ENCODE results near the gene ENO4.

ENO4 gene

DNA sequence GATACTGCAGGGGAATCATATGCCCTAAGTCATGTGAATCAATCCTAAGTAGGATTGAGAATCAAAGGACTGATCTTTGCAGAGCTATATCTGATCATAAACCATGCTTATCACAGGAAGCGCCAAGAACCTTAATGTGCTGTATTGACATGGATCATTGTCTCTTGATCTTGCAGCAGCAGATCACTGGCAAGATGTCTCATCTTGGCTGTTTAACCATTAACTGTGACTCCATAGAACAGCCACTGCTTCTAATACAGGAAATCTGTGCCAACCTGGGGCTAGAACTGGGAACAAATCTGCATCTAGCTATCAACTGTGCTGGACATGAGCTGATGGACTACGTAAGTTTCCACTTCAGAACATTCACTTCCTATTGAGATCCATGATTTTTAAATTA is 21.6 kb downstream of the ENO4 start:
- FAIRE-seq: no peak

- no peak for FAIRE-seq
Measured at GRCh38 chr10:116873134-116873533, 23.8 kb downstream of the ENO4 start.

DNA sequence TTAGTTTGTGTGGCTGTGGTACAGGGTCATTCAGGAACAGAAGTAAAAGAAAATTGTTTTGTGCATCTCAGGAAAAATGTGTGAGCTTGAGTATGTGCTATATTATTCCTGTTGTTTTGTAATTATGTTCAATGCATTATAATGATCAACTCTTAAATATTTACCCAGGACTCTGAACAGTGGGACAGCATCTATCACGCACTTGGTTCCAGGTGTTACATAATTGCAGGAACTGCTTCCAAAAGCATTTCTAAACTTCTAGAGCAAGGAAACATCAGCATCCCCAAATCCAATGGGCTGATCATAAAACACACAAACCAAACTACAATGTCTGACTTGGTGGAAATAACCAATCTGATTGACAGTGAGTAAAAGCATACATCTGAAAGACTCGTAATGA is 26.6 kb downstream of the ENO4 start:
- FAIRE-seq: no peak

GRCh38 chr10:116877391-116877790 is 28.1 kb downstream of the ENO4 start:
- FAIRE-seq: no peak

GRCh38 chr10:116878123-116878522 is 28.8 kb downstream of the ENO4 start:
- no peak for FAIRE-seq

- FAIRE-seq: no peak
Measured at GRCh38 chr10:116879817-116880216, 30.5 kb downstream of the ENO4 start.

DNA sequence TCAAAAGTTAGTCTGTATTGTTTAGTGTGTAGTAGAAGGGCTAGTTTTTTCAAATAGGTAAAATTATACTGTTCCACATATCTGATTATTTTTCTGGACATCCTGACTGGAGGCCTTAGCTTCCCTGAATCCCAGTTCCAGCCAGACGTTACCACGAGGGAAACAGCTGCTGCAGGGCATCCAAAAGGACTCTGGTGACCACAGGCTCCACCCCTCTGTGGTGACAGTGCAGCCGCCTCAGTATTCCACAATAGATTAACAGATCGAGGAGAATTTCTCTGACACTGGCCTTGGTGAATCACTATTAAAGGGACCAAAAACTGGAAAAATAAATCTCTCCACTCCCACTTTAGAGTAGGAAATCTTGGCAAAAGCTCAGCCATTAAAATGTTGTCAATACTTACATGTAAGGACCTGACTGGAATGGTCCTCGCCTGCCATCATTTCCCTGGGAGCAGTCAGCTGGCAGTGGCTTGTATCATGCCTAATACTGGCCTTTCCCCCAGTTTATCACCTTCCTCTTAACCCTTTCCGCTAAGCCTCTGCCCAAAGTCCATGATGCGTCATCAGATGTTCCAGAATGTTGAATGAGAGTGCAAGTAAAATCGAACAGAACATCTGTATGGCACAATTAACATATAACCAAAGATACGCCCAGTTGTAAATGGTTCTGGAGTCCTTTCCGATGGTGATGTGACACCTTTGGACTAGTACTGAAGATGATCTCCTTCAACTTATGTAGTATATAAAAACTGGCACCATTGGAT is 31.6 kb downstream of the ENO4 start:
- FAIRE-seq: no peak

GRCh38 chr10:116882639-116883038 is 33.3 kb downstream of the ENO4 start:
- no peak for FAIRE-seq

GRCh38 chr10:116886772-116887171 is 37.5 kb downstream of the ENO4 start:
- no peak for FAIRE-seq

DNA sequence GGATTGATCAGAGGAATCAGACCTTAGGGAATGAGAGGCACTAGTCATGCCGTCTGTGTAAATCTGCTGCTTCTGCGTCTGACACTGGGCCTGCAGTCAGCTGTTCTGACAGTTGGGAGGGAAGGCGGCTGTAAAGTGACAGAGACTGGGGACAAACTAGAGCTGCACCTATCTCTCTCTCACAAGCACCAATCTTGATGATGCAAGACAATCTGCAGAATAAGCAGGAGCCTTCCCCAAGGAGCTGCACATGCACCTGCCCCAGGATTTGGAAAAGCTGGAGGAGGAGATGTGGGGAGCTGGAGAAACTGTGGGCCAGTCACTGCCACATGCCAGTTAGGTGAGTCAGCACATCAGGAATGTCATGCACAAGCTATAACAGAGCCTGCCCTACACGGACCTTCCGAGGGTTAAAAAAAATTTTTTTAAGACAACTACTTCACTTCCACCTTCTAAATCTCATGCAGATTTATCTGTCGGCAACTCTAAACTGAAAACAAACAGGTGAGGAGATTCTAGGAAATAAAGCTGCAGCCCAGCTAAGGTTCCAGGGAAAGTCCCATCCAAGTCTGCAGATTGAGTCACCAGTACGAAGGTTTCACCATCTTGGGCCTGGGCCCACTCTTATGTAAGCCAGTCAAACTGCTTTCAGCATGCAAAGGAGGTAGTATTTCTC is 39.2 kb downstream of the ENO4 start:
- no peak for FAIRE-seq

DNA sequence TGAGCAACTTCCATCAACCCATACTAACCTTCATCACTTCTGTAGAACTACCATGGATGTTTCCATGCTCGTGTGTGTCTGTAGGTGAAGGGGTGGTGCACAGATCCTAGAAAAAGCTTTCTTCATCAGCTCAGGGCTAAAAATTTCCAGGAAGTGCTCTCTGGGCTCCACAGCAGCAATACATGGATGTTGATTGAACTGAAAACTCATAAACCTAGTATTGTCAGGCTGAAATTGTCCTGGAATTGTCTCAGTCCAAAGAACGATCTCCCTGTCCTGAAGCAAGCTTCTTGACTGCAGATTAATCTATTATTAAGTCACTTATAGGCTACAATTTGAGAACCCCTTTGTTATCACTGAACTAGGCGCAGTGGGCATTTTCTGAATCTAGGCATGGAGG is 39.8 kb downstream of the ENO4 start:
- no peak for FAIRE-seq

GRCh38 chr10:116891208-116891607 is 41.9 kb downstream of the ENO4 start:
- peak; percentile 23 for FAIRE-seq

DNA sequence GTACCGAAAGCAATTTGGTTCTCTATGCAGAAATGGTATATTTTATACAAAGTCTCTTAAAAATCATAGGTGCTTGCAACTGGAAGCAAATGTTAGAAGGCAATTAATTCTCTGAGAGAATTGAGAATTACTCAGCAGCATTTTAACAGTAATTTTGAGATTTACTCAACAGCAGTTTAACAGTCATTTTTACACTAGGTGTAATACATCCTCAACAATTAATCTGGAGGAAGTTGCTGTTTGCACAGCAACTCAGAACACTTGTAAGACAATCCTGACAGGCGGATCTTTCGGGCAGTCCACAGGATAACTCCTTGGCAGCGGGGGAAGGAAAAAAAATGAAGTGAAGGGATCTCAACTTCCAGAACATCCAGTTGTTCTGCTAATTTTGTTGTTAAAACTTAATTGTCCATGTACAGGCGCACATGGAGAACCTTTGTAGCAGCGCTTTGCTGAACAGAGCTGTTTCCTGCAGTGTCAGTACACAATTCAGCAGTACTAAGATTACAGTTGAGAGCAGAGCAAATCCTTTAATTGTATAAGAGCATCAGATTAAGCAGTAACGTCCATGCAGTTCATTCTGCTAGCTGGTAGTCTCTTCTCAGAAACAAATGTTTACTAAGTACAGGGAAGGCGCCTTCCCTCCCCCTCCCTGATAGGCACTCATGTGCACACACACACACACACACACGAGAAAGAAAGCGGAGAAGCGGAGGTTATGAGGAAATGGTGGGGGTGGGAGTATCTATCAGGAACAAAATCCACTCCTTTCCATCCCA is 43.8 kb downstream of the ENO4 start:
- no peak for FAIRE-seq

DNA sequence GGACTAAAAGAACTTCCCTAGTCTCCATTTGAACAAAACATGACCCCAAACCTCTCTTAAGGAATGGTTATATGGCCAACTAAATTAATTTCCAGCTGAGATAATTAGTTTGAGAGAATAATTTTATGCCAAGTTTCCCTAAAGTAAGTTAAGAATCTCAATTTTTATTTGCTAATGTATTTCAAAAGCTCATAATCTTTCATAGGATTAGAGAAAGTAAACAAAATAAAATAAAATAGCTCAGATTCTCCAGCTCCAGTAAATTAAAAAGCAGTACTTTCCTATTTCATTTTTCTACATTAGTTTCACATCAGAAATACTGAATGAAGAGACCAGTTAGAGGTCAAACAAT is 44.4 kb downstream of the ENO4 start:
- no peak for FAIRE-seq

GRCh38 chr10:116899626-116900025 is 50.3 kb downstream of the ENO4 start:
- no peak for FAIRE-seq

DNA sequence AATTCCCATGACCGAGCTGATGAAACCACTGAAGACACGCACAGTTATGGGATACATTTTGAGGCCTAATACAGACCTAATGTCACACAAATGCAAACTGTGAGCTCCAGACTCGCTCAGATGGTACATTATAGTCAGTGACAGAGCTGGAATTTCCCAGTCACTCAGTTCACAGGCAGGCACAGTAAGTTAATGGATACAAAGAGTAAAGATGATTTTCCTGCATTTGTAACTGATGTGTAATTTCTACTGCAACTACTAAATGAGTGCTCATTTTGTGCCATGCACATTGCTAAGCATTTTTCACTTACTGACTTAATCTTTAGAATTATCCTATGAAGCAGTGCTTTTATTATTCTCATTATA is 56.5 kb downstream of the ENO4 start:
- FAIRE-seq: no peak

DNA sequence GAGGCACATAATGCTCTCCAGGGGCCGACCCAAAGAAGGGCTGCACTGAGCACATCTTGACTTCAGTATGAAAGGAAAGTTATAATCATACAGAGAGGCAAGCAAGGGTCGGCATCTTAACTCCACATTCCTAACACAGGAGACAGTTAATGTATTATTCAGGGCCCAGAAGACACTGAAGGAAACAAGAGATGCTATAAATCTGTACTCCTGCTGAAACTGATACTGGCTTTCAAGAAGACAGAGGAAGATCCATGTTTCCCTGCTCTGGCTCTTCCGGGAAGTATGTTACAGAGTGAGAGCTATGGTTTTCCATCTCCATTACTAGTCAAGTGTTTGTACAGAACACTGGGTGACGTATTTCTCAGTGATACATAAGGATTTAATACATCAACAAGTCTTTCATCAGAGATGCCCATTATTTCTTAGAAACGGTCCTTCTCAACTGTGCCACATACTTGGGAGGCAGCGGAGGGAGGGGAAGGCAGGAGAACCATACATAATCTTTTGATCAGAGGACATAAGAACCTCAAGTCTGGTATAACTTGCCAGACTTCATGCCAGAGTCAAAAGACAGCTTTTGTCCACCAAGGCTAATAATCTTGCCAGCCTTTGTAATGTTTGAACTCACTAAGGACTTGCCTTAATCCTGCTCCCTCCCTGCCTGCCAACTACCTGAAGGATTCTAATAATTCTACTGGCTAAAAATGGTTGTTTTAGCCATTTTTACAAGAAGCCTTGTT is 58.1 kb downstream of the ENO4 start:
- no peak for FAIRE-seq

- FAIRE-seq: no peak
Measured at GRCh38 chr10:116909307-116909706, 60.0 kb downstream of the ENO4 start.

GRCh38 chr10:116910910-116911309 is 61.6 kb downstream of the ENO4 start:
- no peak for FAIRE-seq

GRCh38 chr10:116912162-116912561 is 62.9 kb downstream of the ENO4 start:
- FAIRE-seq: no peak

GRCh38 chr10:116913695-116914094 is 64.4 kb downstream of the ENO4 start:
- FAIRE-seq: no peak

DNA sequence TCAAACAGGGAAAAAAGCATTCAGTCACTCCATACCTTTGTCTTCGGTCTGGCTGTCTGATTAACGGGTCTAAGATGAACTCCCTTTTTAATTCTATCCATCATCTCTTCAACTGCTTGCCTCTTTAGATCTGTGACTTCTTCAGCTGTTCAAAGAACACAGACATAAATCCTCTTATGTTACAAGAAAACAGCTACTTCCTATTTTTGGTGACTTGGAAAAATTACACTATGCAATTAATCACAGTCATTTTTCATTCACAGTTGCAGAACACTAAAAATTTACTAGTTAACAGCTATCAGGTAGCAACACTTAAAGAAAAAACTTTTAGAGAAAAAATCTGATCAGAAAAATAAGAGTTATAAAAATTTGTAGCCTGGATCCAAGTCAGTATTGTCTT is 66.0 kb downstream of the ENO4 start:
- FAIRE-seq: no peak

DNA sequence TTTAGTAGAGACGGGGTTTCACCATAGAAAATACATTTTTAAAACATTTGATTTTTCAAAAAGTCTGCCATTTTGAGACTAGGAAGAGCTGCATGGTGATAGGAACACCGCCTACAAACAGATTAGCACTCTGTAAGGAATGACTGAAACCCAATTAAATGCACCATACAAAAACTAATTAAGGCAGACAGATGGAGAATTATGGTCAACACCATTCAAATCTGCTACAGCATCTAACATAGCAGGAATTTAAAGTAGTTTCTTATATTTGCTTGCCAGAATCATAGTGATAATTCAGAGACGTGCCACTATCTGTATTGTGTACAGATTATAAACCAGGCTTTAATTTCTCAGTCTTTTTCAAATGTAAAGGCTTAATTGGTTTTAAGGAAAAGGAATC is 68.2 kb downstream of the ENO4 start:
- no peak for FAIRE-seq
